Esophagus squamous epithelium (tissue), 5 donors: ENCODE results near the gene TMEM108. TPM values are rescaled to one million over a fixed set of nuclear protein-coding genes. Genes with fewer than 3 reads are reported as not detected.

Experiments
- DNase-seq: peaks from one replicate; lab custom pipeline; 2025; lab: John Stamatoyannopoulos, UW
- H3K27ac ChIP-seq, 4 donors: fragments of 200-600 bp; sonication (generic); one replicate each; pipeline ENCODE4 v1.5.1; 2016 to 2019; ENCODE audit warnings: mild to moderate bottlenecking in 1 of 4
- H3K27me3 ChIP-seq, 4 donors: fragments of 200-600 bp; sonication (generic); 1 replicate in 3 of 4; 2 replicates in 1 of 4; pipeline versions ENCODE4 v1.5.1 to v1.6.0; 2017 to 2021; ENCODE audit warnings: antibody characterized with exemption in 1 of 4
- H3K36me3 ChIP-seq, 3 donors: fragments of 200-600 bp; sonication (generic); one replicate each; pipeline ENCODE4 v1.5.1; 2016 to 2019
- H3K4me1 ChIP-seq, 3 donors: fragments of 200-600 bp; sonication (generic); one replicate each; pipeline ENCODE4 v1.5.1; 2017 to 2019
- H3K4me3 ChIP-seq, 4 donors: fragments of 200-600 bp; sonication (generic); 1 replicate in 3 of 4; 2 replicates in 1 of 4; pipeline ENCODE4 v1.5.1; 2016 to 2019; ENCODE audit warnings: mild to moderate bottlenecking in 2 of 4, moderate library complexity in 1 of 4
- H3K9me3 ChIP-seq, 3 donors: fragments of 200-600 bp; sonication (generic); one replicate each; pipeline ENCODE4 v1.5.1; 2016 to 2019
- CTCF ChIP-seq, 6 experiments: fragments of 450-650 bp in 4 of 6; fragments of 200-600 bp in 2 of 6; sonication (generic) in 2 of 6; IDR thresholded peaks; one replicate each; pipeline ENCODE4 v1.5.1; 2016 to 2019; ENCODE audit warnings: antibody characterized with exemption in 6 of 6, mild to moderate bottlenecking in 4 of 6, moderate library complexity in 4 of 6
- POLR2A ChIP-seq, 4 donors: fragments of 450-650 bp; IDR thresholded peaks; one replicate each; pipeline ENCODE4 v1.6.1; 2017; ENCODE audit warnings: antibody characterized with exemption in 4 of 4, mild to moderate bottlenecking in 4 of 4, moderate library complexity in 3 of 4
- WGBS, 2 donors: methylation state at CpG; one replicate each; pipeline ENCODE4 v1.1.5; 2018; 5-methylcytosine and 5-hydroxymethylcytosine counted together
- intact Hi-C: fragments of 100-400 bp; cut with DNase I; formaldehyde crosslinking; loops from one replicate; pipeline ENCODE4 v1.15.0; 2022
- total RNA-seq, 4 donors: library from RNA; depleted of rRNA; stranded (reverse); fragments of >200 nt; gene quantifications; one replicate each; pipeline ENCODE4 v1.1.0, GENCODE V29; 2016
- donor health status: DM: yes; HTN: yes; CAD: no.

TMEM108 gene
- total RNA-seq, 4 donors from 2014 or later, result 0.12 to 3.4 (median 0.24) TPM

GRCh38 chr3:133254151-133254550 is 216.0 kb downstream of the TMEM108 start:
- intact Hi-C loops, result no loop called here
- H3K36me3 ChIP-seq, result no peaks in the 10 kb centered on the region
- WGBS, 2 donors, result 93 to 94% methylated on average over 2 of the region's 2 CpGs

GRCh38 chr3:133254716-133255115 is 216.5 kb downstream of the TMEM108 start:
- TF ChIP-seq CTCF (IDR thresholded peaks at IDR 0.05) (no peak), POLR2A (IDR thresholded peaks at IDR 0.05) (no peak)
- intact Hi-C loops, result no loop called here
- no peak overlapping the region for H3K27ac ChIP-seq
- H3K4me3 ChIP-seq, result no peak overlapping the region
- H3K9me3 ChIP-seq, result no peaks in the 10 kb centered on the region
- 72 to 80% methylated on average over 1 of the region's 1 CpG for WGBS, 2 donors
- H3K27me3 ChIP-seq, result peaks cover 0 to 24% (median 0%) of the 10 kb centered on the region in 4 donors
- H3K36me3 ChIP-seq, result no peaks in the 10 kb centered on the region
- H3K4me1 ChIP-seq, result peaks cover 0 to 26% (median 6%) of the 10 kb centered on the region in 3 donors
- DNase-seq, result no peak

More at GRCh38 chr3:133254151-133254550, 216.0 kb downstream of the TMEM108 start:
- Histone ChIP-seq H3K4me1 (peaks cover 0 to 20% (median 1%) of the 10 kb centered on the region in 3 donors), H3K9me3 (no peaks in the 10 kb centered on the region), H3K27ac (no peak overlapping the region), H3K4me3 (no peak overlapping the region), H3K27me3 (peaks cover 0 to 24% (median 0%) of the 10 kb centered on the region in 4 donors)
- no peak for TF ChIP-seq POLR2A (IDR thresholded peaks at IDR 0.05)
- TF ChIP-seq CTCF (IDR thresholded peaks at IDR 0.05), result no peak
- DNase-seq, result no peak

DNA sequence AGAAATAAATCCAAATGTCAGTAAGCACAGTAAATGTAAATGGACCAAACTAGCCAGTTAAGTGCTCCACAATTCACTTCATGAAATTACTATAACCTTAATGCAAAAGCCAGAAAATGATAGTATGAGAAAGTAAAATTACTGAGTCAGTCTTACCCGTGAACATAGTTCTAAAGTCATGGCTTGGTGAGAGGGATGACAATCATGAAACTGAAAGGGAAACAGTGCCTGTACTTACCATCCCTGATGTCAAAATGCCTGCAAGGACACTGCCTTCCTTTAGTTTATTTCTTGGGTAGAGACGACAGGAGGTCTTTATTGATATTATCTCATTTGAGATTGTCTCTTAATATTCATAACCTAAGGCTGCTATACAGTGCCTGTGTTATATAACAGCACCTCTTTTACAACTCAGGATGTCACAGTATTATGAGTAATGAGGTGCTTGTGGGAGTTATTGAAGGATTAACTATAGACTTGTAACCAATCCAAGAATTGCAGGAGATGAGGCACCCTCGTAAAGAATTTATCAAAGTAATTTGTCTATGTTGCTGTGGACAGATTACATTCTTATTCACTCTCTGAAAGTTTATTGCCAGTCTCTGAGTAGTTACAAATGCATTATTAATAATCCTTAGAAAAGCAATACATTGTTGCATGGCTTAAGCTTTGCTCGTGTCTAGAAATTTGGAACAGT is 218.7 kb downstream of the TMEM108 start:
- H3K4me3 ChIP-seq, result no peak overlapping the region
- H3K36me3 ChIP-seq, result no peaks in the 10 kb centered on the region
- peaks cover 0 to 40% (median 0%) of the 10 kb centered on the region in 4 donors for H3K27me3 ChIP-seq
- no peak for DNase-seq
- H3K9me3 ChIP-seq, result no peaks in the 10 kb centered on the region
- no peak for TF ChIP-seq CTCF (IDR thresholded peaks at IDR 0.05)
- H3K4me1 ChIP-seq, result peaks cover 0 to 33% (median 6%) of the 10 kb centered on the region in 3 donors
- intact Hi-C loops, result no loop called here
- WGBS, 2 donors, result 21 to 22% methylated on average over 4 of the region's 4 CpGs
- H3K27ac ChIP-seq, result no peak overlapping the region

GRCh38 chr3:133258358-133258757 is 220.2 kb downstream of the TMEM108 start:
- DNase-seq, result no peak
- no peak overlapping the region for H3K27ac ChIP-seq
- WGBS, 2 donors, result 72 to 75% methylated on average over 1 of the region's 1 CpG
- no peak overlapping the region for H3K4me3 ChIP-seq
- peaks cover 0 to 54% (median 0%) of the 10 kb centered on the region in 4 donors for H3K27me3 ChIP-seq
- peaks cover 0 to 33% (median 6%) of the 10 kb centered on the region in 3 donors for H3K4me1 ChIP-seq
- no peaks in the 10 kb centered on the region for H3K36me3 ChIP-seq
- TF ChIP-seq CTCF (IDR thresholded peaks at IDR 0.05), result no peak
- TF ChIP-seq POLR2A (IDR thresholded peaks at IDR 0.05), result no peak
- intact Hi-C loops, result no loop called here
- no peaks in the 10 kb centered on the region for H3K9me3 ChIP-seq

DNA sequence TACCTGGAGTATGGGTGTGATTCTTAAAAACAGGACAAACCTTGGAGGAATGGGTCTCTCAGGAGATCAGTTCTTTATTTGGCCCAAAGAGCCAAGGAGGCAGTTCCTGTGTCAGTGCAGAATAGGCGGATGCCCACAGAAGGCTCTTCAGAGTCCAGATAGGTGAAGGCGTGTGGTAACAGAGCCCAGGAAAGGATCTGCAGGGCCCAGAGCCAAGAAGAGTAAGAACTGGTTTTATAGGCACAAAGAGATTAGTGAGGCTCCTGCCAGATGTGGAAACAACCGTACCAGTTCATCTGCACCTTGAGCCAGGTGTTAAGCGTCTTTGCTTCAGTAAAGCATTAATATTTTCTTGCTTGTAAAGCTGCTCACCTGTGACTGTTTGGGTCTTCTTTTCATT is 221.6 kb downstream of the TMEM108 start:
- no peak for DNase-seq
- TF ChIP-seq POLR2A (IDR thresholded peaks at IDR 0.05) (no peak), CTCF (IDR thresholded peaks at IDR 0.05) (no peak)
- Histone ChIP-seq H3K4me1 (peaks cover 0 to 33% (median 6%) of the 10 kb centered on the region in 3 donors), H3K27ac (no peak overlapping the region), H3K27me3 (peaks cover 0 to 60% (median 0%) of the 10 kb centered on the region in 4 donors), H3K4me3 (no peak overlapping the region), H3K36me3 (no peaks in the 10 kb centered on the region), H3K9me3 (no peaks in the 10 kb centered on the region)
- WGBS, 2 donors, result 32 to 63% methylated on average over 4 of the region's 4 CpGs
- intact Hi-C loops, result no loop called here
